Measurements from ENCODE around the gene DIMT1. TPM values are rescaled to one million over a fixed set of nuclear protein-coding genes. Genes with fewer than 3 reads are reported as not detected.

Gene DIMT1
- 15.2 TPM for total RNA-seq

DNA sequence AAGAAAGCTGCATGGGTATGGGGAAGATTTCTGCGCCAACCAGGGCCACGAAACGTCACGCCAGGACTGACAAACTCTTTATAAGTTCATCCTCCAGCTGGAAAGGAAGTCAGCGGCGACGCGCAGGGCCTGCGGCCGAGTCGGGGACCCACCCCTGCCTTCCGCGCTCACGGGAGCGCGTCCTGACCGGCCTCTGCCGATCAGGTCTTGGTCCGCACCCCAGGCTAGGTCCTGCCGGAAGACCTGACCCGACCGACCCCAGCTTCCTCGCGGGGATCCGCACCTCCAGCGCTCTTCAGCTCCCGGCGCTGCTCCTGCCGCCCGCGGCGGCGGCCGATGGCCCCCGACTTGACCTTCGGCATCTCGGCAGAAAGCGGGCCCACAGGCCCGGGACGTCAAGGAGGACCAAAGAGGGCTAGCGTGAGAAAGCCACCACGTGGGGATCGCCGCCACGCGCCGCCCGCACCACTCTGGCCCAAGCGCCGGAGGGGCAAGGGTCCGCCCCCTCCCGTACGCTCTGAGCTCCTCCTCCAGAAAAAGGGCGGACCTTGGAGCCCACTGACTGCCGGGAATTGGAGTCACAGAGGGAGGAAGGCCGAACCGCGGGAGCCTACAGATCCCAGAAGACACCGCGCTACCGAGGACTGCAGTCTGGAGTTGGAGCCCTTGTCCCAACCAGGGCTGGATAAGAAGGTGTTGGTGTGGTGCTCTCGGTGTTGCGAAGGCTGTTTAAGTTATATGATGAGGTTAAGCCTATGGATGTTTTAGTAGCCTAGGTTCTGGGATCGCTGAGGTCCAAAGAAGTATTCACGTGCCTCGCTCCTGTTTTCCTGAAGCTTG, at the start of gene DIMT1:
DIMT1 (minus strand) TSS at position 495 of the 840 bp plus-strand sequence; CDS start at position 362, 133 bp downstream.

DNA sequence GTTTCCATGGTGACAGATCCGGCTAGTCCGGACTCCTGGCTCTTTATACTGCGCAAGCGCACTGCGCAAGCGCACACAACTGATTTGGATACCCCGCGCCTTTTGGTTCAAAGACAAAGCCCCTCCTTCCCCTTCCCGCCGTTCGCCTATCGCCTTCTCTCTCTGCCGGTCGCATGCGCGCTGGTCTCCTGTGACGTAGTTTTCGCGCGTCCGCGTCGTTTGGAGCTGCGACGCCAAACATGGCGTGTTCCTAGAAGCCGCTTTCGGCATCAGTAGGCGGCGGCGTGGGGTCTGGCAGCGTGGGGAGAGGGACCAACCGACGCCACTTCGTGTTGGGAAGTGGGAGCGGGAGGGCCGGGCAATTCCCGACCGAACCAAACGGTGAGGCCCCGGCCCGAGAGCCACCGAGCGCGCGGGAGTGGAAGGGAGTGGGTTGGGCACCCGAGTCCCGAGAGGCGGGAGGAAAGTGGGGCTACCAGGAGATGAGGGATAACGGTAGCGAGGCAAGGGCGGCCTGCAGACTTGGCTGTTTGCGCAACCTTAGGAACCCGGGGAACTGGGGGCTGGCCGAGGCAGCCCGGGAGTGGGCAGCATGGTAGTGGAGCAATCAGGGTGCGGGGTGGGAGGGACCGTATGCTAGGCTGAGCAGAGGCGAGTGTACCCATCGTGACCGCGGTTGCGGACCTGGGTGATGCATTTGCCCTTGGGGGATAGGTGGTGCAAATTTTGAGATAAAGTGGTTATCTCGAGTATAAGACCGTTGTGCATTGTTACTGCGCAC, 9.0 kb upstream of the DIMT1 start, which contains the start of gene IPO11:
IPO11 (plus strand) TSS at position 215 of the 781 bp plus-strand sequence. CDS start 24,517 bp downstream, outside the sequence.

Small RNA genes lying within 50 kb of the gene (small RNA-seq; reads per million reads assigned to genes)
- not detected for gene RNU6-661P

Other genes starting within 250 kb of the DIMT1 start
- gene KIF2A, start 97.7 kb downstream of the DIMT1 start, total RNA-seq: 254 TPM
- 41.5 TPM for gene IPO11, start 8.9 kb upstream of the DIMT1 start, total RNA-seq
- gene LRRC70, start 174.9 kb upstream of the DIMT1 start, total RNA-seq: 4.8 TPM